ENCODE measurements around the gene UBE2N.

- TF ChIP-seq CTCF (IDR thresholded peaks at IDR 0.05) (no peak), EZH2 (IDR thresholded peaks at IDR 0.05; ENCODE audit: borderline replicate concordance, insufficient read depth, low read depth, low read length, poor library complexity, severe bottlenecking) (no peak)
These were observed 34.4 kb downstream of the UBE2N start for GRCh38 chr12:93407054-93407962.
